NCI-H345 treated with DMSO at 0.1 percent for 48 hours (cell line): Measurements from ENCODE around the gene MAML2.

Source experiments
- DNase-seq: peaks from one replicate; lab custom pipeline; 2025; ENCODE audit not compliant: unreplicated experiment; lab: John Stamatoyannopoulos, UW

Gene MAML2

DNA sequence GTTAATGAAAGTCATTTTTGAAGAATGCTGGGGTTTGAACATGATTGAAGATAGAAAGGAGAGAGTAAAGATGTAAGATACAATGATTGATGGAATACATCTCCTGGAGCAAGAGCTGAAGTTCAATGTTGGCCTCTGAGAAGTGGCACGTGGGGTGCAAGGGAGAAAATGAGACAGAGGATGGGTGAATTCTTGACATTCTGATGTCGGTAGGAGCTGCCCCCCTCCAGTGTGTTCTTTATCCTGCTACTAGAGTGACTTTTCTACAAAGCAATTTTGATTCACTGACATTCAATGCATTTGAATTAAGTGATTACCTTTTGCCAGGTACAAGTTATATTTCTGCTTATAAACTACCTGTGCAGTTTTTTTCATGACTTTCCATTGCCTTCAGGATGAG lies 260.1 kb downstream of the MAML2 start:
- DNase-seq: no peak

DNA sequence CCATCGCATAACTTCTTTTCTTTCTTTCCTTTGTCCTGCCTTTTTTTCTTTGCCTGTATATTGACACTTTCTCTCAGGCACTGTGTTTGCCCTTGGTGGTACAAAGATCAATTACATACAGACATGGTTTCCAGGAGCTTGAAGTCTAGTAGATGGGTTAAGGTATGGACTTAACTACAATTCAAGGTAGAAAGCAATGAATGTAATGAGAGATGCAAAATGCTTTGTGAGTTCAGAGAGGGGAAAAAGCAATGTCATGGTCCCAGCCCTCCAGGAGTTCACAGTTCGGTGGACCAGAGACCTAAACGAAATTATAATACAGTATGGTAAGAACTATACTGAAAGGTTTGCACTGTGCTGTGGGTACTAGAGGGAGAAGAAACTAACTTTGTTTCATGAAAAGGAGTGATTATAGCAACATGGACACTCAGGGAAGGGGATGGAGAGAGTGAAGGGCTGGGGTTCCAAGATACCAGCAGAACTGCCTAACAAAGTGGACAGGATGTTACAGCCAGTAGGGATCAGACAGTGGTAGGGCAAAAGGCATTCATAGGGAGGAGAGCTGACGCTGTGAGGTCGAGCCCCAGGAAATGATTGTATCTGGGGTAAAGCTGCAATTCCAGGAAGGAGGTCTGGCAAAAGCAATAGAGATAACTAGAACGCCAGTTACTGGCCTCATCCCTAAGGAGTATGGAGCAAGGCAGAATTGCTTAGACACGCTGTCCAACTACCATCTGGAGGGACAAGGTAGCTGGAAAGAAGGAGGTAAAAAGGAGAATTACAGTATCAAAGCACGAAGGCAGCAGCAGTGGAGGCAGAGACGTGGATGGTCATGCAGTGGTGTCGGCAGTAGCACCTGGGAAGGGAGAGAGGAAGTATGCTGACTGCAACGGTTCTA lies 260.7 kb downstream of the MAML2 start:
- DNase-seq: no peak

DNA sequence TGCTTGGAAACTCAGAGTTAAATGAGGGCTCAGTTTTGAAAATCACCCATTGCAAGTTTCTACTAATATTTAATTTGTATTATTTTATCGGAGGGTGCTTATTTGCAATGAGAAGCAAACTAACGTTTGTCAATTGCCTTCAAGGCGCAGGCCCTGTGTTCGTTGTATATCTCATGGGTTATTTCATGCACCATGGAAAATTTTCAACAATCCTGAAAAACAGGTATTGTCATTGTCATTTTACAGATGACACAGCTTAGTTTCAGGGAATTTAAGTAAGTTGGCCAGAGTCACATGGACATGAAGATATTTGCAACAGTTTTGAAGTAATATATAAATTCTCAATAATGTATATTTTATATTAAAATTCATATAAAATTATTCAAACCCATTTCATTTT lies 261.4 kb downstream of the MAML2 start:
- DNase-seq: no peak

DNA sequence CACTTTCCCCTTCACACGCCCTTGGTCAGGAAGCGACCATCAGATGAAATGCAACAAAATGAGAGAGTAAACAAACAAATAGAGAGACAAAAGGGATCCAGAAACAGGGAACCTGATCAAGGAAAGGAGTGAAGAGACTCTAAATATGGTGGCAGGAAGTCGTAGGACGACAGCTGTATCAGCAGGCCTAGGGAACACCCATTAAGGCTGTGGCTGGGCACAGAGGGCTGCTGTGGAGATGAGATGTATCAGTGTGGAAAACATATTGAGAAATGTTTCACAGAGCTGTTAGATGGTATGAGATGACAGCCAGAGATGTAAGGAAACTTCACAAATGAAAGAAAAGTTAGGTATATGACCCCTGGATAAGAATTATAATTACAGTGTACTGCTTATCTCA lies 263.3 kb downstream of the MAML2 start:
- DNase-seq: no peak

DNA sequence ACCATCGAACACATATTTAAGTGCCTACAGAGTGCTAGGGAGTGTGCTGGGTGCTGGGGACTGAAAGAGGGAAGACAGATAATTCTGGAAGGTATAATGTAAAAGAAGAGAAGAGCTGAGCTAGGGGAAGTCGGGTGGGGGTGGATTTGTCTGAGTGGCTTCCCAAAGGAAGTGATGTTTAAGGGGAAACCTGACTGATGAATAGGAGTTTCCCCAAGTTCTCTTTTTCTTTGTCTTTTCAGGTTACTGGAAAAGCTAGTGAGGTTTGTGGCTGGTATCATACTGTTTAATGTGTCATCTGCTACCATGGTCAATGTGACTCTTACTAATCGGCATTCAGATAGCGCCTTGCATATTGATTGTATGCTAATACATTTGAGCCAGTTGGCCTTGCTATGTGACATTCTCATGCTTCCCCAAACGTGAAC lies 267.4 kb downstream of the MAML2 start:
- no peak for DNase-seq

DNA sequence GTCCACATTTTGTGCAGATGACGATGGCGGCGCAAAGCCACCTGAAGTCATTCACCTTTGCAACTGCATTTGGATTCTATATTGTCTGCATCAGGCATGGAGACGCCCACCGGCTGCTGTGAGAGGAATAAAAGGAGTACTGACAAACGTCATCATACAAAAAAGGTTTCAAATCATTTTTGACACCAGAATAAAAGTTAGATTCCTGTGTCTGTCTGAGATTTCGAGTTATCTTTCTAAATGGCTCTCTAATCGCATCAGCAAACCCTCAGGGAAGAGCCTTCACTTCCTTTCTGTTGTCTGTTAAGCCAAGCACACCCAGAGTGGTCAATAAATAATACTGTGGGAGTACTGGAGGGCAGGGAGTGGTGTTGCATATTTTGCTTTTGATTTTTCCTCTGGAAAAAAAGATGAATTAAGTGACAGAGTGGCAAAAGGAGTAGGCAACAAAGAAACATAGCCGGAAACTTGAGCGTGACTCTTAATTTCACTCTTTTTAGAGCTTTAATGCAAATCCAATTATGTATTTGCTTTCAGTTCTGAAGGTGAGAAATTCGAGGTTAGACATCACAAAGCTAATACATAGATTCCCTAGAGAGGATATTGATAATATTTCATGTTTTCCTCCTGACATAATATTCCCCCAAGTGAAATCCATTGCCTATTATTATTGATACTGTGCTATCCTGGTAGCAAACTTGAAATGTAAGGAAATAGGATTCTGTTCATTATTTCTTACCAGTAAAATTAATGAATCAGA lies 268.3 kb downstream of the MAML2 start:
- no peak for DNase-seq

DNA sequence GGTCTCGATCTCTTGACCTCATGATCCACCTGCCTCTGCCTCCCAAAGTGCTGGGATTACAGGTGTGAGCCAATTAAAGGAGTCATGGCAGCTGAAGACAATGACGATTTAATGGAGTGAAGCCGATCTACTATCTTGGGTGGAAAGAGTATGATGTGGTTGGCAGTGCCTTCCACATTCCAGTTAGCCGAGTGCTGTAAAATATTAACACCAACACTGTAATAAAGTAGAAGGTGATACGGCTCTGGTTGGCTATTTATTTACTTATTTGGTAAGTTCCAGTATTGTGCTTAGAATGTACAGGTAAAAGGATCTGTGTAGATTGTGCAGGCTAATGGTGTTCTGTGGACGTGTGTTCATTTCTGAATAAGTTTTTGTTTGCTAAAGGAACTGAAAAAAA lies 269.5 kb downstream of the MAML2 start:
- DNase-seq: no peak

DNA sequence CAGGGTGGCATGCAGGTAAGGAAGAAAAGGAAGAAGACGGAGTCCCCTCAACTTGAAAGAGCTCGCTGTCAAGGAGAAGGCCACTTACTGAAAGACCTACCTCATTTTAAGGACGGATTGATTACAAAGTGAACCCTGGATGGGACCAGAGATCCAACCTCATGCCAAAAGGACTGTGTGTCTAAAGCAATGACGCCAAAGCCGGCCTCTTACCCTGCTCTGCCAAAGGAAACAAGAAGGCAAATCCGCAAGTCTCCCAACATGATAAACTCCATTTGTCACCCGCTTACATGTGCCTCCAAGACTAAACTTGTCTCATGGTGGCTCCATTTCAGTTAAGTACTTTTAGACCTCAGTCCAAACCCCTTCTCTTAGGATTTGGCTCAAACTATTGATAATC lies 270.4 kb downstream of the MAML2 start:
- DNase-seq: no peak

DNA sequence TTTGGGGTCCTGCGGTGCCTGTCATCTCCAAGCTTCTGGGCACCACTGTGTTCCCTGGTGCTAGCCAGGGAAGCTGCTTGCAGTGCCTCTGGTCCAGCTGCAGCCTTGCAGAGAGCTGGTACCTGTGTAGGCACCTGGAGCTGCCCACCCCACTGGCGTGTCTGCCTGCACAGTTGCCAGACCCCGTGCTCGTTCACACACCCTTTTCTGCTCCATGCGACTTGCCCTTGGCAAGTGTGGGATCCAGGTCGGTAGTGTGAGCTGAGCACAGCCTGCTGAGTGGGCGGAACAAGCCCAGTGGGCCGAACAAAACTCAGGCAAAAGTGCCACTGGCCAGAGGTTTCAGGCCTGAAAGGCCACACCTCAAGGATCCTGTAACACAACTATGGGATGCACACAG lies 272.5 kb downstream of the MAML2 start:
- DNase-seq: no peak

DNA sequence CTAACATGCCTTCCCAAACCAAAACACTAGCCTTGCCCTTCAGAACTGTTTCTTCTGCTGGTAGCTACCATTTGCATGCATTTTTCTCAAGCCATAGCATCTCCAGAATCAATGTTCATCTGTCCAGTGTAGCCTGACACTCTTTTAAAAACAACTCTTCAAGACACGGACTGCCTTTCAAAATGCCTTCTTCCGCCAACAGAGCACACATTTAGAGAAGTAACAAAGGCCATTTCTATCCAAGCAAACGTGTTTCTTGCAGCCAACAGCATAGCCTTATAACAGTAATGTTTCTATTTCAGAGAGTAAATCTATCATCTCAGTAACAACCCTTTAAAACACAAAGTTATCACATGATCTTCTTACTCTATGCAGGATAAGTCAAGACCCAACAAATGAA lies 275.8 kb downstream of the MAML2 start:
- DNase-seq: no peak

DNA sequence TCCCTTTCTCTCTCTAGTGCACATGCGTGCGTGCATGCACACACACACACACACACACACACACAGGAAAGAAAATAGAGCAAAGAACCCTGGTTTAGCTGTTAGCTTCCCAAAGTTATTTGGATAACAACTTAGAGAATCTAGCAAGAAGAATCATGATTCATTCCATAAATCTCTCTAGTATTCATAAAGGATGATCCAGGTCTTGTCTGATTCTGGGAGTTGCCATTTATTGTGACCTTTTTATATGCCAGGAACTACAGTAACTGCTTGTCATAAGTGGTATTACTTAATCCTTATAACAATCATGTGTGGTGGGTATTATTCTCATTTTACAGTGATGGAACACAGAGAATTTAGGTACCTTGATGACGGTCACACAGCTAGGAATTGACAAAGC lies 277.6 kb downstream of the MAML2 start:
- DNase-seq: no peak

DNA sequence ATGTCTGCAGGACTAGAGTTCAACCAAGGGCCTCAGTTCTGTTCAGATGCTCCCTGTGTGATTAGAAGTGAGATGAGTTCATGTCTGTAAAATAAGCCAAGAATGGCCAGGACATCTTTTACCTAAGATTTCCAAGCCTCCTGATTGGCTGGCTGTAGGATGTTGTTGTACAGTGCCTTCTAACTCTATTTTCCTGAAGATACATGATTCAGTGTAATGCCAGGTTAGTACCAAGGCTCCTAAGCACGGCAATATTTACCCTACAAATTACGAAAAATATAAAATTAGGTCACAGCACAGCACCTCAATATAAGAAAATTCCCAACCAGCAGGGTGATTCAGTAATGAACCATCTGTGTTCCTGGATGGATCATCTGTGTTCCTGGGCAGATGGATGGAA lies 279.1 kb downstream of the MAML2 start:
- DNase-seq: no peak

DNA sequence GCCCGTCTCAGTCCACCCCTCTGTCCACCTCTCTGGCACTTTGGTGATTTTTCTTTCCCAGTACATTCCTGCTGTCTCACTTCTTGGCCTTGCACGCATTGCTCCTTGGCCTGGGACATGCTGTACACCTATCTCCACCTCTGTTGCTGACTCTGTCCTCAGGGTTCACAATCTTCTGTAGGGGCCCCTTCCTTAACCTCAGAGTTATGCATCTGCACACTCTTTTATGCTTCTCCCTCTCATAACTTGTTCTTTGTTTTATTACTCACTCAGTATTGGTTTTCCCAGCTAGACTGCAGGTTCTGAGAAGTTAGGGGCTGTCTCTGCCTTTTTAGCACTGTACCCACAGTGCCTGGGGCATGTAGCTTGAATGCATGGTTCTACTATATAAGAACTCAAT lies 279.9 kb downstream of the MAML2 start:
- DNase-seq: no peak

DNA sequence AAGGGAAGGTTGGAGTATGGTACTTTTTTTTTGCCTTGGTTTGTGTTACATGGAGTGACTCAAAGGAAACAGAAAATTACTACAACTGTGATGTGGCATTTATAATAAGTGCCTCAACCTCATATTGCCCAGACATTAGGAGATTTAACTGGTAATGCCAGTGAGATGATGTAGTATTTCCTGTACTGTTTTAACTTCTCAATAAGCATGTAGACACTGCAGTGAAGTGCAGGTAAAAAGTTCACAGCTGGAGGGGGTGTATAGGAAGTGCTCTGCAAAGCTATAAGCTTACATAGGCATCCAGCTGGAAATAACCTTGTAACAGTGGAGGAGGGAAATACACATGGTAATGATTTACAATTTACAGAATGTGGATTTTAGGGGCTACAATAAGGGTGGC lies 280.9 kb downstream of the MAML2 start:
- DNase-seq: no peak

DNA sequence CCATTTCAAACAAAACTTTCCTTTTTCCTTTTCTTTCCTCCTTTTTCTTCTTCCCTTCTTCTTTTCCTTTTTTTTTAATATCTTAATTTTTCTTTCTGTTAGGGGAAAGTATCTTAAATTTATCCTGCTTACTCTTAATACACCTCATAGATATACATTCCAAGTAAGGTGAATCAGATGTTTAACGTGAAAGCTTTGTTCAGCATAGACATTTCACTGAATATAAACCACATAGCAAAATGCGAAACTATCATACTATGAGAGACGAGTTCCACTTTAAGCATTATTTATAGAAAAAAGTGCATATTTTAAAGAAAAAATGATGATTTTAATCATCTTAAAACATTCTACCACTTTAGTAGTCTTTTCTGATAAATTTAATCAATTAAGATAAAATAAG lies 281.3 kb downstream of the MAML2 start:
- no peak for DNase-seq

DNA sequence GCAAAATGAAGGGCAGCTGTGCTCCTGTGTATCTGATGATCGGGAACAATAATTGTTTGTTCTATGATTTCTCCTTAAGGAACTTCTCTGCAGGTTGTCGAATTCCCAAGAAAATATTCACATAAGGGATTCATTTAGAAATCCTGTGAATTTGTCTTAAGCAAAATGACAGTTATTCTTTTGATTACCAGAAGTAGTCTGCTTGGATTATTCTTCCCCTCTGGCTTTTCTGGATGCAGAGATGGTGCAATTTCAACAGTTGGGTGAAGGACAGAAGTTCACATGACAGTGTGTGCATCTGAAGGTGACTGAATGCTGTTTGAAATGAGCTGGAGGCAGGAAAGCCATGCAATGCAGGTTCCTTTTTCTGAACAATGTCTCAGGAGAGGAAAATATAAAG lies 281.9 kb downstream of the MAML2 start:
- DNase-seq: no peak

DNA sequence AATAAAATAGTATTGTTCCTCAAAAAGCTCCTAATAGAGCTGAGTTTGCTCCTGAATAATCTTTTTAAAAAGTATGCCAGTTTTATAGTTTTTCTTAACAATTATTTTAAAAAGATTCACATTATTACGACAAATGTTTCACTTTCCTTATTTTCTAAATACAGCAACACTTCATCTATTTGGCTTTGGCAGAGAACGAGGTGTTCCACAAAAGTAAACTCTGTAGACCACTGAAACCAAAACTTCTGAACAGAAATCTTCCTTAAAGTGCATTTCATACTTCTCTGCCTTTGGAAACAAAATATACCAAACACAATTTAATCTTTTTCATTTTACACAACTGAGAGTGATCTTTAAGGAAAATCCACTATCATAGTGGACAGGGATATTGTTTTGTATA lies 285.5 kb downstream of the MAML2 start:
- no peak for DNase-seq

DNA sequence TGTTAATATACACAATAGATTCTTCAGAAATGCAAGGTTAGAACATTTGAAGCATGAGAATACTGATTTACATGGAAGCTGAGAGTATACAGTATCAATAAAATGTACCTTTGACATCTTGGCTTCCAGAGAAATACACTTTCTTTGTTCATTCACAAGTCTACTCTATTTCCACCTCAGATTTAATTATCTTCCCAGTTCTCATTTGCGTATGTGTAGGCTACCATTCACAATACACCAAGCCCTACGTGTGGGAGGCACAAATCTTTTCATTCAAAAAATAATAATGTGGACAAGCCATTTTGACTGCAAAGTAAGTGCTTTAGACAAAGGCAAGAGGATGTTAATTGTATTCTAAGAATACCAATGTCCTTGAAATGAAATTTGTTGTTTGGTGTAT lies 286.4 kb downstream of the MAML2 start:
- no peak for DNase-seq

DNA sequence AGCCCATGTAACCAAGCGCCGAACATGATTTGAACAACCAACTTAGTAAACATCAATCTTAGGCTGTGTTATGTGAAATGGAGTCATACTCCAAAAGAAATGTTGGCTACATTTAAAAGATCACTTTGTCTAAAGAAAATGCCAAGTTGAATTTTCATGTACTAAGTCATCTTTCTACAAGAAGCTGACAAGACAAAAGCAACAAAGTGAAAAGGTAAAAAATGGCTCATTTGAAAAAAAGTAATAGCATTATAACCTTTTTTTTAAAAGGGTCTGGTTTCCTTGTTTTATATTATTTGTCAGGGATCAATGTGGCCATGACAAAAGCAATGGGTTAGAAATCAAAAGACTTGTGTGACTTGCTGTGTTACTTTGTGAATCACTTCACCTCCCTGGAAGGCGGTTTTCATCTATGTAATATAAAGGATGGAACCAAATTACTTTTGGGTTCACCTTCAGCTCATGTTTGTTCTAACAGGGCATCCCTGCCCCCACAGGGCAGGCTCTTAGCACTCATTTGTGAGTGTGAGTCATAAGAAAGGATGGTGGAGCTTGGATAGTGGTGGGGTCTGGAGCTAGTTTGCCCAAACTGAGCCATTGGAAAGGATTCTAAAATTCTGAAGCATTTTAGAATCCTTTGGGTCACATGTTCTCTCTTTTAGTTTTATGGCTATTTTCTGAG lies 287.1 kb downstream of the MAML2 start:
- DNase-seq: no peak

DNA sequence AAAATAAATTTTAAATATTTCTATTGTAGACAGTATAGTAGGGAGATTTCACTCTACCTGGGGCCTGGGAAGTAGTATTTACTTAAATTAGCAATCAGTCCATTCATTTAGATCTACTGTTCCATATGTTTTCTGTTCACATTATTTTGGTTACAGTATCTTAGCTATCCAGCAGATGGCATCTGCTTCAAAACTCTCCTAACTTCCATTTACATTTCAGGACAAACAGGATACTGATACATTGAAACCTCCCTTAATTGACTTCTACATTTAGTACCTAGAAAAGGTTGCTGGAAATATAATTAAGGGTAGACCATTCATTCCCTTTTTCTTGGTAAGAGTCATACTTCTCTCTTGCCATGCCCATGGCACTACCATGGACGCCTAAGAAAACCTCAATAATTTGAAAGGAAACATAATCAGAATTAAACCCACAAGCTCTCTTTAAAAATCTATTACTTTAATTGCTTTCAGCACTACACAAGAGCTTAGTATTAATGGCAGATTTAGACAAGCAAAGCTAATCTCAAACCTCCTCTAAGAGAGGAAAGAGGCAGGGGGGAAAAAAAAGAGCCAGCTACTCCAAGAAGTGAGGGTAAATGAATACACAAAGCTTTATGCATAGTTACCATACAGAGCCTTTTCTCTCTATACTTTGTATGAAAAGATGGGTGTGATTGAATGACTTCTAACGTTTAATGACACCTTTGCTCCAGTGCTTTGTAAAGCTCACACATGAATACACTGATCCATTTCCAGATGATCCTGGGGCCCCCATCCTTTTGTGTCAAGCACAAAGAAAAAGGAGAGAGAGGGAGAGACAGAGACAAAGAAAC lies 287.9 kb downstream of the MAML2 start:
- DNase-seq: peak; percentile 76
